ENCODE measurements around the gene PLXNA4. TPM values are rescaled to one million over a fixed set of nuclear protein-coding genes. Genes with fewer than 3 reads are reported as not detected.

Gene PLXNA4
- total RNA-seq, 2 donors from 2014 or later, result 12.2 to 27.7 TPM

DNA sequence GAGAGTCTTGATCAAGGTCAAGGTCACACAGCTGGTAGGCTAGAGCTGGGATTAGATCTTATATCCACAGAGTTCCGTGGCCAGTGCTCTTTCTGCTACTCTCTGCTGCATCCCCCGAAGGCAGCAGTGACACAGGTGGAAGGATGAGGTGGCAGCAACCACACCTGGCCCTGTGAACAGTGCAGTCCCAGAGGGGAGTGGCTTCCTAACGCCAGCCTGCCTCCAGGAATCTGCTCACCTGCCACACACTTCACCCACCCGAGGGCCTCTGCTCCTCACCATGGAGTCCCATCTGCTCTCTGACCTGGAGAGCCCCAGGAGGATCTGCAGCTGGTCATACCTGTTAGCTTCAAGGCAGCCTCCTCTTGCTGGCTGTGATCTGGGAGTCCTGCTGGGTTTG lies 484.2 kb downstream of the PLXNA4 start:
- H3K36me3 ChIP-seq, result no peaks in the 10 kb centered on the region
- no peaks in the 10 kb centered on the region for H3K27me3 ChIP-seq (replicated peaks; ENCODE audit: insufficient read depth)
- no peak overlapping the region for H3K4me3 ChIP-seq
- ATAC-seq (ENCODE audit: insufficient number of reproducible peaks, low FRiP score, low read depth) (no peak), DNase-seq (ENCODE audit: low spot score) (no peak)
- no peaks in the 10 kb centered on the region for H3K4me1 ChIP-seq (ENCODE audit: control insufficient read depth in 1 of 2, low read depth in 2 of 2)
- TF ChIP-seq, protein P1, sequence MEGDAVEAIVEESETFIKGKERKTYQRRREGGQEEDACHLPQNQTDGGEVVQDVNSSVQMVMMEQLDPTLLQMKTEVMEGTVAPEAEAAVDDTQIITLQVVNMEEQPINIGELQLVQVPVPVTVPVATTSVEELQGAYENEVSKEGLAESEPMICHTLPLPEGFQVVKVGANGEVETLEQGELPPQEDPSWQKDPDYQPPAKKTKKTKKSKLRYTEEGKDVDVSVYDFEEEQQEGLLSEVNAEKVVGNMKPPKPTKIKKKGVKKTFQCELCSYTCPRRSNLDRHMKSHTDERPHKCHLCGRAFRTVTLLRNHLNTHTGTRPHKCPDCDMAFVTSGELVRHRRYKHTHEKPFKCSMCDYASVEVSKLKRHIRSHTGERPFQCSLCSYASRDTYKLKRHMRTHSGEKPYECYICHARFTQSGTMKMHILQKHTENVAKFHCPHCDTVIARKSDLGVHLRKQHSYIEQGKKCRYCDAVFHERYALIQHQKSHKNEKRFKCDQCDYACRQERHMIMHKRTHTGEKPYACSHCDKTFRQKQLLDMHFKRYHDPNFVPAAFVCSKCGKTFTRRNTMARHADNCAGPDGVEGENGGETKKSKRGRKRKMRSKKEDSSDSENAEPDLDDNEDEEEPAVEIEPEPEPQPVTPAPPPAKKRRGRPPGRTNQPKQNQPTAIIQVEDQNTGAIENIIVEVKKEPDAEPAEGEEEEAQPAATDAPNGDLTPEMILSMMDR (IDR thresholded peaks at IDR 0.05), result no peak
- no peaks in the 10 kb centered on the region for H3K9me3 ChIP-seq
- H3K27ac ChIP-seq, result no peak overlapping the region

DNA sequence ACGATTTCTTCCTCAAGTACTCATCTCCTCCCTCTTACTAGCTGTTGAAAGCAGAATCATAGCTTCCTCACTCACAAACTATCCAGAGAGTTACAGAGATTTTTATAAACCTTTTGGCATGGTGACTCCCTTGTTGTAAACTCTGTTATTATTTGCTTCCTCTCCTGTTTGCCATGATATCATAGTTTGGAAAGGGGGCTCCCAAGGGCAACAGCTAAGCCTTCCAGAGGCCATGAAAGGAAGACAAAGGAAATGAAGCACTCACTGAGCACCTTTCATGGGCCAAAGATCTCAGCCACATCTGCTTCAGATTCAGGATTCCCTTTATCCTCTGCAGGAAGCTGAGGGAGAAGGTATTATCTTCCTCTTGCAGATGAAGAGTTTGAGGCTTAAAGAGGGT lies 484.6 kb downstream of the PLXNA4 start:
- TF ChIP-seq, protein P1 (IDR thresholded peaks at IDR 0.05), result no peak
- Histone ChIP-seq H3K36me3 (no peaks in the 10 kb centered on the region), H3K4me1 (ENCODE audit: control insufficient read depth in 1 of 2, low read depth in 2 of 2) (no peaks in the 10 kb centered on the region), H3K27me3 (replicated peaks; ENCODE audit: insufficient read depth) (no peaks in the 10 kb centered on the region), H3K9me3 (no peaks in the 10 kb centered on the region), H3K27ac (no peak overlapping the region), H3K4me3 (no peak overlapping the region)
- DNase-seq (ENCODE audit: low spot score), result no peak
- no peak for ATAC-seq (ENCODE audit: insufficient number of reproducible peaks, low FRiP score, low read depth)

DNA sequence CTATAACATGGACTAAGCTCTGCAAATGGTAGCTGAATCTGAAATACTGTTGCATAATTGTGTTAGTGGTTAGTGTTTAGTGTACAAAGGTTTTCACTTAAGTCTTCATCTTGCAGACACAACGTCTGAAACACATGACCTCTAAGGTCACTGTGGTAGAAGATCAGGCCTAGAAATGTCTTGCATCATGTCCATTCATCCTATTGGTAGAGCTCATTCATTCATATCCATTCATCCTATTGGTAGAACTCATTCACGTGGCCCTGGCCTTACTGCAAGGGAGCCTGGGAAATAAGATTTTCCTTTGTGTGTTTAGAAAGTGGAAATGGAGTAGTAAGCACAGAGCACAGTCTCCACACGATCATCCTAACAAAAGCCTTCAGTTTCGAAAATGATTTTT lies 485.8 kb downstream of the PLXNA4 start:
- Histone ChIP-seq H3K4me3 (no peak overlapping the region), H3K4me1 (ENCODE audit: control insufficient read depth in 1 of 2, low read depth in 2 of 2) (no peaks in the 10 kb centered on the region), H3K27me3 (replicated peaks; ENCODE audit: insufficient read depth) (no peaks in the 10 kb centered on the region), H3K36me3 (no peaks in the 10 kb centered on the region), H3K9me3 (no peaks in the 10 kb centered on the region), H3K27ac (no peak overlapping the region)
- TF ChIP-seq, protein P1 (IDR thresholded peaks at IDR 0.05), result no peak
- ATAC-seq (ENCODE audit: insufficient number of reproducible peaks, low FRiP score, low read depth), result no peak
- no peak for DNase-seq (ENCODE audit: low spot score)

DNA sequence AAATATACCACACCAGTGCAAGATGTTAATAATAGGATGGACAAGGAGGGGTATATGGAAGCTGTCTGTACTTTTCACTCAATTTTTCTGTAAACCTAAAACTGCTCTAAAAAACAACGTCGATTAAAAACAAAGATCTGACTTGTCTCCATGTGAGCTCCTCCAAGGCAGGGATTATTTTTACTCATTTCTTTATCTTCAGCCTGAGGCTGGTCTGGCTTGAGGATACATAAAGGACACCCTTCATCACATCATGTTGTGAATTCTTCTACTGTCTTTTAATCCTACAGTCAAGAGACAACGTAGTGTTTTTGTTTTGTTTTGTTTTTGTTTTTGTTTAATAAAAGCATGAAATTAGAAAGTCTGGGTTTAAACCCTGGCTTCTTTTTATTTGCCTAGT lies 486.9 kb downstream of the PLXNA4 start:
- Histone ChIP-seq H3K9me3 (no peaks in the 10 kb centered on the region), H3K27ac (no peak overlapping the region), H3K4me1 (ENCODE audit: control insufficient read depth in 1 of 2, low read depth in 2 of 2) (no peaks in the 10 kb centered on the region), H3K27me3 (replicated peaks; ENCODE audit: insufficient read depth) (no peaks in the 10 kb centered on the region), H3K36me3 (no peaks in the 10 kb centered on the region), H3K4me3 (no peak overlapping the region)
- ATAC-seq (ENCODE audit: insufficient number of reproducible peaks, low FRiP score, low read depth) (no peak), DNase-seq (ENCODE audit: low spot score) (no peak)
- TF ChIP-seq, protein P1 (IDR thresholded peaks at IDR 0.05), result no peak

DNA sequence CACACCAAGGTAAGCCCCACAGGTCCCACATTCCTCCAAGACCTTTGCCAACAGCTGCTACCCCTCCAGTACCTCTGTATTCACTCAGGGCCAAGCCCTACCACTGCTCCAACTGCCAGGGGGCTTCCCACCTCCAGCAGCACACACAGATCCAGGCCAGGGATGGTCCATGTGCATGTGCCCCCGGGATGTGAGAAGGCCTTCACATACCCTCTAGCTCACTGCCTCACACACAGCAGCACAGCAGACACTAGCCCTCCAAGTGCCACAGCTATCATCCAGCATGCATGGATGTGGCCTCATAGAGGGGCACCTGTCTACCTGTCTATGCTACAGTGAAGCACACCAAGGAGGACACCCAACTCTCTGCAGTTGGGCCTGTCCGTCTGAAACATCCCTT lies 488.8 kb downstream of the PLXNA4 start:
- H3K4me1 ChIP-seq (ENCODE audit: control insufficient read depth in 1 of 2, low read depth in 2 of 2), result peaks cover 4 to 6% of the 10 kb centered on the region in 2 donors
- H3K9me3 ChIP-seq, result no peaks in the 10 kb centered on the region
- no peak for DNase-seq (ENCODE audit: low spot score)

More for the DNA sequence above, 488.8 kb downstream of the PLXNA4 start:
- ATAC-seq (ENCODE audit: insufficient number of reproducible peaks, low FRiP score, low read depth), result no peak
- Histone ChIP-seq H3K36me3 (no peaks in the 10 kb centered on the region), H3K27ac (no peak overlapping the region), H3K4me3 (no peak overlapping the region), H3K27me3 (replicated peaks; ENCODE audit: insufficient read depth) (no peaks in the 10 kb centered on the region)
- TF ChIP-seq, protein P1 (IDR thresholded peaks at IDR 0.05), result no peak

Data from thoracic aorta (tissue), 2 donors.